ENCODE measurements around the gene PCDHGA1.

DNA sequence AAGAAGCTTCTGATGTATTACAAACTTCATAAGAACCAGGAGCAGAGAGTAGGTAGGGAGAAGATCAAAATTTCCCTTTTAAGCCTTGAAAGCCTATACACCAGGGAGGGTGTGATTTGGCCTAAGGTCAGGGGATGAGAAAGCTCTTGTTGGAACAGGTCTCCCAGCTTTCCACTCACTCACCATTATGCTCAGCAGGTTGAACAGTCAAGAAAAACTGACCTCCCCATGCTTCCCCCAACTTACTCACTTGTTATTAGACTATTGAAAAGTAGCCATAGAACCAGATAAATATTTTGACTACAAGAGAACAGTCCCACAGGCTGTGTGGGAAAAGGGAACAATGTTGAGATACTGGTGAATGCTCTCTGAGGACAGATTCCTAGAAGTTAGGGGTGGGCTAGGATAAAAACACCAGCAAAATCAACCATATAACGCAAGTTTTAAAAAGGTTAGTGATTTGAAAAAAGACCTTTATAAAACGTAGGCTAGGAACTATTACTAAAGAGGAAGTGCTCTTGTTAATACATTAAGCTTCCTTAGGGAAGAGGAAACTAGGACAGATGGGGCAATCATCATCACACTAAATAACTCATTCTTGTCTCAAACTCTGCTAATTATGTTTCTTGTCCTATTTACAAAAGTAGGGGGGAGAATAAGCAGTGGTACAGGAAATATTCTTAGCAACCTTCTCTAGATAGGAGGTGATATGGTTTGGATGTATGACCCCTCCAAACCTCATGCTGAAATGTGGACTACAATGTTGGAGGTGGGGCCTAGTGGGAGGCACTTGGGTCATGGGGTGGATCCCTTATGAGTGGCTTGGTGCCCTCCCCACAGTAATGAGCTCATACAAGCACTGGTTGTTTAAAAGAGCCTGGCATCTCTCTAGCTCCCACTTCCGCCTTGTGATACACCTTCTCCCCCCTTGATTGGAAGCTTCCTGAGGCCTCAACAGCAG, 189.6 kb downstream of the PCDHGA1 start:
- TF ChIP-seq, protein P1, sequence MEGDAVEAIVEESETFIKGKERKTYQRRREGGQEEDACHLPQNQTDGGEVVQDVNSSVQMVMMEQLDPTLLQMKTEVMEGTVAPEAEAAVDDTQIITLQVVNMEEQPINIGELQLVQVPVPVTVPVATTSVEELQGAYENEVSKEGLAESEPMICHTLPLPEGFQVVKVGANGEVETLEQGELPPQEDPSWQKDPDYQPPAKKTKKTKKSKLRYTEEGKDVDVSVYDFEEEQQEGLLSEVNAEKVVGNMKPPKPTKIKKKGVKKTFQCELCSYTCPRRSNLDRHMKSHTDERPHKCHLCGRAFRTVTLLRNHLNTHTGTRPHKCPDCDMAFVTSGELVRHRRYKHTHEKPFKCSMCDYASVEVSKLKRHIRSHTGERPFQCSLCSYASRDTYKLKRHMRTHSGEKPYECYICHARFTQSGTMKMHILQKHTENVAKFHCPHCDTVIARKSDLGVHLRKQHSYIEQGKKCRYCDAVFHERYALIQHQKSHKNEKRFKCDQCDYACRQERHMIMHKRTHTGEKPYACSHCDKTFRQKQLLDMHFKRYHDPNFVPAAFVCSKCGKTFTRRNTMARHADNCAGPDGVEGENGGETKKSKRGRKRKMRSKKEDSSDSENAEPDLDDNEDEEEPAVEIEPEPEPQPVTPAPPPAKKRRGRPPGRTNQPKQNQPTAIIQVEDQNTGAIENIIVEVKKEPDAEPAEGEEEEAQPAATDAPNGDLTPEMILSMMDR (IDR thresholded peaks at IDR 0.05) = no peak
- no peak for TF ChIP-seq EP300 (IDR thresholded peaks at IDR 0.05)
- TF ChIP-seq POLR2A (IDR thresholded peaks at IDR 0.05) = no peak
- no peak for TF ChIP-seq POLR2AphosphoS5 (IDR thresholded peaks at IDR 0.05)
